Ramos (cell line): ENCODE data around the gene SPATA33.

Experiments used
- in situ Hi-C: fragments of 300-500 bp; cut with MboI; formaldehyde crosslinking; loops from one replicate; pipeline ENCODE4 v1.14.3; 2022; ENCODE audit warnings: low sequenced_read_pairs; ENCODE audit not compliant: unreplicated experiment

The SPATA33 gene

DNA sequence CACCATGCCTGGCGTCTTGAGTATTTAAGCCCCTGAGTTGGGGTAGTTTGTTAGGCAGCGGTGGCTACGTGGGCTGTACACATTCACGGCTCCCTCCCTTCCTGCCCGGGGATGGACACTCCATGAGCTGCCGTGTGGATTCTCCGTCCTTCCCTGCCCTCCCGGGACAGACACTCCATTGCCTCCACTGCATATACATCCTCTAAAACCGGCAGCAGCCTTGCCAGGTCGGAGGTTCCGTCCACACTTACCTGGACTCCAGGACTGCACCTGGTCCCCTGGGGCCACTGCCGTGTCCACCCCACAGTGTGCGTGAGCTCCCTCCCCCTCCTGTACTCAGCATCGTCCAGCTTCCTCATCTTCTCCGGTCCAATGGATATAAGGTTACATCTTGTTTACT lies 47.4 kb downstream of the SPATA33 start:
- in situ Hi-C loops: no loop called here

DNA sequence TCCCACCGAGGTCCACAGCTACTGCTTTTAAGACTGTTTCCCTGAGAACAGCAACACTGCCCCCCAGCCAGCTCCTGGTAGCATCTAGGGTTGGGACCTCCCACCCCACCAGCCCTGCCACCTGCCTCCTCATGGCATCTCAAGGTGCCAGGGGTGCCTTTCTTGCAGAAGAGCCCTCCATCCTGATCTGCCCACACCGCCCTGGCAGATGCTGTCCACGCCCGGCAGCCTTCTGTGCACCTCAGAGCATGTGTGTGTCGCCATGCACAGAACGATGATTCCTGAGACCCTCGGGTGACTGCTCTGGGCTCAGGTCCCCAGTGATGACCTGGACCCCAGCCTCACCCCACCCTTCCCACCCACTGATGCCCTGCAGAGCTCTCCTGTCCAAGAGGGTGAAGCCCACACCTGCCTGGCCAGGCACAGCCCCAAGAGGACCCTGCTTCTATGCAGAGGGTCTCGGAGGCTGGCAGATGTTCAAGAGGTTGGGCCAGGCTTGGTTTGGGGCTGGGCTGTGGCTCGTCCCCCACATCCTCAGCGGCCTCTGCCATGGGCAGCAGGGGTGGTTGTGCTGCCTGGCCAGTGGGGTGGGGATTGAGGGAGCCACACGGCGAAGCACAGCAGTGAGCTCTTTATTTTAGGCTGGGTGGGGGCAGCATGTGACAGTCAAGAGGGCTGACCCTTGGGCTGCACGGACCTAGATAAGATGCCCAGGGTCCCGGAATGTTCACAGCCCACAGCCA lies 49.1 kb downstream of the SPATA33 start:
- in situ Hi-C loops: no loop called here

DNA sequence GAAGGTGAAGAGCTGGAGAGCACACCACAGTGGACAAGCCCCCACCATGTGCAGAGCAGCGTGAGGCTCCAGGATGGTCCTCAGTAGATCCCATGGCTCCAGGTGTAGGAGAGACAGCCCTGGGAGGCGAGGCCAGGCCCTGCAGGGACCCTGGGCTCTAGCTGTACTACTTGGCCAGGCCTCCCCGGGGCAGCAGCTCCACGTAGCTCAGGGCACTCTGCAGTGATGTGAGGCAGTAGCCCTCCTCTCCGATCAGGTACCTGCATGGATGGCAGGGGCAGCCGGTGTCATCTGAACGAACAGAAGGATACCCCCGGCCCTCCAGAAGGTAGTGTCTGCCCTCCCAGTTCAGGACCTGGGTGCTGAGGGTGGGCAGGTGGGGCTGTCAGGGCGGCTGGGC lies 50.1 kb downstream of the SPATA33 start:
- in situ Hi-C loops: no loop called here

GRCh38 chr16:89708481-89708931 lies 50.9 kb downstream of the SPATA33 start:
- in situ Hi-C loops: no loop called here

- in situ Hi-C loops: no loop called here
Measured at GRCh38 chr16:89709166-89709565, 51.5 kb downstream of the SPATA33 start.

- in situ Hi-C loops: no loop called here
Measured at GRCh38 chr16:89709716-89710432, 52.2 kb downstream of the SPATA33 start.

DNA sequence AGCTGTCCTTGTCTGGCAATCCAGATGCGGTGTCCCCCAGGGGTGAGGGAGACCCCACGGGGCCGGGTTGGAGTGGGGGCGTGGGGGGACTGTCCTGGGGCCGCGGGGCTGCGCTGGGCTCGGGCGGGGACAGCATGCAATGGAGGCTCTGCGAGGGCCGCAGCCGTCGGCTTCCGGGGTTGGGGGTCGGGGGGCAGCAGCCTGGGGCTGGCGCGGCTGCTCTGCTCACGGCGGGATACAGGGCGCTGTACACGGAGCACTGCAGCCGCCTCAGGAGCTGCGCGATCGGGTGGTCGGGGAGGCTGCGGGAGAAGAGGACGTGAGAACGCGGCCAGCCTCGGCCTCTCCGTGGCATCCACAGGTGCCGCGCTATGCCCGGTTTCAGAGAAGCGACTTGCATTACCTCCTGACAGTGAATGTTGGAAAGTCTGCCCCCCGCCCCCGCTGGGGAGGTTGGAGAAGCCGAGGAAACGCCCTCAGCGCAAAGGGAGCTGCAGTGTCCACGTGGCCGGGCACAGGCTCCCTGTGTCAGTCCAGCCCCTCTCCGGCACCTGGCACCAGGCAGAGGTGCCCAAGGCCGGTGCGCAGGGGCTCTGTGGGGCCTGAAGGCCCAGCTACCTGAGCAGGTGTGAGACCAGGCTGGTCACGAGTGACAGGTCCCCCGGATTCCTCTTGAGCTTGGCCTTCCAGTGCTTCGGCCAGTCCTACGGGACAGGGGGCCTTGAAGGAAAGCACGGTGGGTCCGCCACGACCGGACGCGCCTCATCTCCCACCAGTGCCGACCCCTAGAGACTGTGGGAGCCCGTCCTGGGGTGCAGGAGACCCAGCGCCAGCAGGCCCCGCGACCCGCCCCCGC lies 53.3 kb downstream of the SPATA33 start:
- in situ Hi-C loops: no loop called here

DNA sequence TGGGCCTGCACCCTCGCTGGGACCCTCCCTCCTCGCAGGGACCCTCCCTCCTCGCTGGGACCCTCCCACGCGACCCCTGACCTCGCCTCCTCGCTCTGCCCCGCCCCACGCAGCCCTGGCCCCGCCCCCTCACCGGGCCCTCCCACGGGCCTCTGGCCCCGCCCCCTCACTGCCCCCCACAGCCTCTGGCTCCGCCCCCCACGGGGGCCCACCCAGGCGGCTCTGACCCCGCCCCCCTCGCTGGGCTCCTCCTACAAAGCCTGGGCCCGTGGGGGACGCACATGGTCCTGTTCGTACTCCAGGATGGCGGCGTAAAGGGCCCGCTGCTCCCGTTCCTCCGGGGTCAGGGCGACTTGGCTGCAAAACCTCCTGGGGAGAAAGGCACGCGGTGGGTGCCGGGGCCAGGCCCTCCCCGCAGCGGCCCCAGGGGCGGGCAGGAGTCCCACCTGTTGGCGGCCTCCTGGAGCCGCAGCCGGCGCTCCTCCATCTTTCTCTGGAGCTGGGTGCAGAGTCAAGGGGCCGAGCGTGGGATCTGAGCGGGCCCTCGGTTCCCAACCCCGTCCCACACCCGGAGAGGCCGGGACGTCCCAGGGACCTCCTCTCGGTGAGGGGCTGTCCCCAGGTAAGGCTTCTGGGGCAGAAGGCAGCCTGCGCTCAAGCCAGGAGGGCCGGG lies 54.1 kb downstream of the SPATA33 start:
- in situ Hi-C loops: no loop called here

- in situ Hi-C loops: no loop called here
Measured at GRCh38 chr16:89712274-89712781, 54.7 kb downstream of the SPATA33 start.

- in situ Hi-C loops: no loop called here
Measured at GRCh38 chr16:89716493-89716892, 58.9 kb downstream of the SPATA33 start.

DNA sequence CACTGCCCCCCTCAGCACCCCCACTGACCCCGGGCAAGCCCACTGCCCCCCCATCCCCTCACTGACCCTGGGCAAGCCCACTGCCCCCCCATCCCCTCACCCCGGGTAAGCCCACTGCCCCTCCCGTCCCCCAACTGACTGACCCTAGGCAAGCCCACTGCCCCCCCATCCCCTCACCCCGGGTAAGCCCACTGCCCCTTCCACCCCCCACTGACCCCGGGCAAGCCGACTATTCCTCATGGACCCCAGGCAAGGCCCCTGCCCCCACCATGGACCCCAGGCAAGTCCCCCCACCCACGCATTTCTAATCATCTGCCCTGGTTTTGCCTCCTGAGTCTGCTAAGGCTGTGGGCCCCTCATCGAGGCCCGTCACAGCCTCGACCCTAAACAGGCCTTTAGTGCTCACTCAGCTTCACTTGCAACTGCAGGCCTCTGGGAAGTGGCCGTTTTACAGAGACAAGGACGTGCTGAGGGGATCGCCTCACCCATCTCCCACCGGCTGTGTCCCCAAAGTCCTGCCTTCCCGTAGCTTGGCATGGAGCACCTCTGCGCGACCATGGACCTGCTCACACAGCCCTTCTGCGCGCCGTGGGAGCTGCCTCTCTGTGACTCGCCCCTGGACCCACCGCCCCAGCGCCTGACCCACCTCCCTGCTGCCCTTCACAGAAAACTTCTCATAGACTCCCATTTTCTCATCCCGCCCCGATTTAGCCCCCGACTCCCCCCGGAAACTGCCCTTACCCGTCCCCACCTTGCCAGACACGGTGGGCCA lies 59.5 kb downstream of the SPATA33 start:
- in situ Hi-C loops: no loop called here

- in situ Hi-C loops: no loop called here
Measured at GRCh38 chr16:89717688-89718505, 60.3 kb downstream of the SPATA33 start.
